ENCODE measurements around the gene SIAH2. TPM values are rescaled to one million over a fixed set of nuclear protein-coding genes. Genes with fewer than 3 reads are reported as not detected.
A peak's percentile ranks its signal among the peaks of the same experiment; 100 is the strongest.

SIAH2 gene
- total and polyA plus RNA-seq, 9 of the 15 experiments (the other 6 are each of a cell fraction or from before 2014, with no cell fraction given), result 4.8 to 39.0 (median 29.9) TPM

DNA sequence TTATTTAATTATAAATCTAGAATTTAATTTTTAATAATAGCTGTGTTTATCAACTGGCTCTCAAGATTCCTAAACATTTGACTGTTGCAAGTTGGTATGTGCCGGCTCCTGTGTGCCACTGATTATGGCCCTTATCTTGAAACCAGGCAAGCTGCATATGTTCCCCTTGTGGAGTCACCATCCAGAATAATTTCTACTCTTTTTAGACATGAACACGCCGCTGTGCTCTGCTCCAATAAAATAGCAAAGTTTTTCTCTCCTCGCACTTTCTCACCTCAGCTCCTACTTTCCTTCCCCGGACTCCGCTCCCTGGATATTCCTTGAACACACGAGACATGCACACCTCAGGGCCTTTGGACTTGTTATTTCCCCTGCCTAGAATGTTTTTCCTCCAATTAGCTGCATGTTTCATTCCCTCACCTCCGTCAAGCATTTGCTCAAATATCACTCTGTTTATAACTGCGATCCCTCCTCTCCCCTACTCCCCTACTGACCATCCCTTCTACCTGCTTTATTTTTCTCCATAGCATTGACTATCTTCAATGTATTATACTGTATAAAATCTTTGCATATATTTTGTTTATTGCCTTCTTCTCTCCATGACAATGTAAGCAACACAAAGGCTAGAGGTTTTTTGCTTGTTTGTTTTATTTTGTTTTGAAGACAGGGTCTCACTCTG lies 33.1 kb downstream of the SIAH2 start (continued):
- TF ChIP-seq, protein P1, sequence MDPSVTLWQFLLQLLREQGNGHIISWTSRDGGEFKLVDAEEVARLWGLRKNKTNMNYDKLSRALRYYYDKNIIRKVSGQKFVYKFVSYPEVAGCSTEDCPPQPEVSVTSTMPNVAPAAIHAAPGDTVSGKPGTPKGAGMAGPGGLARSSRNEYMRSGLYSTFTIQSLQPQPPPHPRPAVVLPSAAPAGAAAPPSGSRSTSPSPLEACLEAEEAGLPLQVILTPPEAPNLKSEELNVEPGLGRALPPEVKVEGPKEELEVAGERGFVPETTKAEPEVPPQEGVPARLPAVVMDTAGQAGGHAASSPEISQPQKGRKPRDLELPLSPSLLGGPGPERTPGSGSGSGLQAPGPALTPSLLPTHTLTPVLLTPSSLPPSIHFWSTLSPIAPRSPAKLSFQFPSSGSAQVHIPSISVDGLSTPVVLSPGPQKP (CRISPR knock-in tag; IDR thresholded peaks at IDR 0.05), result no peak
- TF ChIP-seq, protein P2, sequence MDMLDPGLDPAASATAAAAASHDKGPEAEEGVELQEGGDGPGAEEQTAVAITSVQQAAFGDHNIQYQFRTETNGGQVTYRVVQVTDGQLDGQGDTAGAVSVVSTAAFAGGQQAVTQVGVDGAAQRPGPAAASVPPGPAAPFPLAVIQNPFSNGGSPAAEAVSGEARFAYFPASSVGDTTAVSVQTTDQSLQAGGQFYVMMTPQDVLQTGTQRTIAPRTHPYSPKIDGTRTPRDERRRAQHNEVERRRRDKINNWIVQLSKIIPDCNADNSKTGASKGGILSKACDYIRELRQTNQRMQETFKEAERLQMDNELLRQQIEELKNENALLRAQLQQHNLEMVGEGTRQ (CRISPR knock-in tag; IDR thresholded peaks at IDR 0.05), result no peak
- TF ChIP-seq, protein P3, sequence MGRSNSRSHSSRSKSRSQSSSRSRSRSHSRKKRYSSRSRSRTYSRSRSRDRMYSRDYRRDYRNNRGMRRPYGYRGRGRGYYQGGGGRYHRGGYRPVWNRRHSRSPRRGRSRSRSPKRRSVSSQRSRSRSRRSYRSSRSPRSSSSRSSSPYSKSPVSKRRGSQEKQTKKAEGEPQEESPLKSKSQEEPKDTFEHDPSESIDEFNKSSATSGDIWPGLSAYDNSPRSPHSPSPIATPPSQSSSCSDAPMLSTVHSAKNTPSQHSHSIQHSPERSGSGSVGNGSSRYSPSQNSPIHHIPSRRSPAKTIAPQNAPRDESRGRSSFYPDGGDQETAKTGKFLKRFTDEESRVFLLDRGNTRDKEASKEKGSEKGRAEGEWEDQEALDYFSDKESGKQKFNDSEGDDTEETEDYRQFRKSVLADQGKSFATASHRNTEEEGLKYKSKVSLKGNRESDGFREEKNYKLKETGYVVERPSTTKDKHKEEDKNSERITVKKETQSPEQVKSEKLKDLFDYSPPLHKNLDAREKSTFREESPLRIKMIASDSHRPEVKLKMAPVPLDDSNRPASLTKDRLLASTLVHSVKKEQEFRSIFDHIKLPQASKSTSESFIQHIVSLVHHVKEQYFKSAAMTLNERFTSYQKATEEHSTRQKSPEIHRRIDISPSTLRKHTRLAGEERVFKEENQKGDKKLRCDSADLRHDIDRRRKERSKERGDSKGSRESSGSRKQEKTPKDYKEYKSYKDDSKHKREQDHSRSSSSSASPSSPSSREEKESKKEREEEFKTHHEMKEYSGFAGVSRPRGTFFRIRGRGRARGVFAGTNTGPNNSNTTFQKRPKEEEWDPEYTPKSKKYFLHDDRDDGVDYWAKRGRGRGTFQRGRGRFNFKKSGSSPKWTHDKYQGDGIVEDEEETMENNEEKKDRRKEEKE (IDR thresholded peaks at IDR 0.05; ENCODE audit: borderline replicate concordance in 1 of 2, control insufficient read depth in 1 of 2, low read depth in 2 of 2, low read length in 1 of 2), result no peak
- TF ChIP-seq TOE1 (IDR thresholded peaks at IDR 0.05; ENCODE audit: borderline replicate concordance) (0 out of 2 replicates have a peak, but pooled peaks have one; percentile 28), TOE1 (CRISPR knock-in tag; IDR thresholded peaks at IDR 0.05; ENCODE audit: borderline replicate concordance, low read depth) (no peak), TAF9B (IDR thresholded peaks at IDR 0.05; ENCODE audit: partially characterized antibody) (peak; percentile 19), PHB (CRISPR knock-in tag; IDR thresholded peaks at IDR 0.05) (no peak), ZNF232 (CRISPR knock-in tag; IDR thresholded peaks at IDR 0.05) (no peak), ZNF445 (CRISPR knock-in tag; IDR thresholded peaks at IDR 0.05; ENCODE audit: low read depth) (no peak), TAL1 (IDR thresholded peaks at IDR 0.05) (peak; percentile 95), RUNX1 (IDR thresholded peaks at IDR 0.05; ENCODE audit: low read depth) (no peak), MTA3 (IDR thresholded peaks at IDR 0.05; ENCODE audit: borderline replicate concordance) (0 out of 2 replicates have a peak, but pooled peaks have one; percentile 35), NCOA2 (IDR thresholded peaks at IDR 0.05; ENCODE audit: partially characterized antibody in 2 of 2) (no peak), PPARD (CRISPR knock-in tag; IDR thresholded peaks at IDR 0.05) (no peak)
- TF ChIP-seq, protein P4, sequence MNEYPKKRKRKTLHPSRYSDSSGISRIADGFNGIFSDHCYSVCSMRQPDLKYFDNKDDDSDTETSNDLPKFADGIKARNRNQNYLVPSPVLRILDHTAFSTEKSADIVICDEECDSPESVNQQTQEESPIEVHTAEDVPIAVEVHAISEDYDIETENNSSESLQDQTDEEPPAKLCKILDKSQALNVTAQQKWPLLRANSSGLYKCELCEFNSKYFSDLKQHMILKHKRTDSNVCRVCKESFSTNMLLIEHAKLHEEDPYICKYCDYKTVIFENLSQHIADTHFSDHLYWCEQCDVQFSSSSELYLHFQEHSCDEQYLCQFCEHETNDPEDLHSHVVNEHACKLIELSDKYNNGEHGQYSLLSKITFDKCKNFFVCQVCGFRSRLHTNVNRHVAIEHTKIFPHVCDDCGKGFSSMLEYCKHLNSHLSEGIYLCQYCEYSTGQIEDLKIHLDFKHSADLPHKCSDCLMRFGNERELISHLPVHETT (CRISPR knock-in tag; conservative IDR thresholded peaks at IDR 0.05 in 1 of 2, IDR thresholded peaks at IDR 0.05 in 1 of 2), result peak in 1 of 2 experiments; percentile 73; a peak in 2 of 4 replicates
- TF ChIP-seq, protein P5, sequence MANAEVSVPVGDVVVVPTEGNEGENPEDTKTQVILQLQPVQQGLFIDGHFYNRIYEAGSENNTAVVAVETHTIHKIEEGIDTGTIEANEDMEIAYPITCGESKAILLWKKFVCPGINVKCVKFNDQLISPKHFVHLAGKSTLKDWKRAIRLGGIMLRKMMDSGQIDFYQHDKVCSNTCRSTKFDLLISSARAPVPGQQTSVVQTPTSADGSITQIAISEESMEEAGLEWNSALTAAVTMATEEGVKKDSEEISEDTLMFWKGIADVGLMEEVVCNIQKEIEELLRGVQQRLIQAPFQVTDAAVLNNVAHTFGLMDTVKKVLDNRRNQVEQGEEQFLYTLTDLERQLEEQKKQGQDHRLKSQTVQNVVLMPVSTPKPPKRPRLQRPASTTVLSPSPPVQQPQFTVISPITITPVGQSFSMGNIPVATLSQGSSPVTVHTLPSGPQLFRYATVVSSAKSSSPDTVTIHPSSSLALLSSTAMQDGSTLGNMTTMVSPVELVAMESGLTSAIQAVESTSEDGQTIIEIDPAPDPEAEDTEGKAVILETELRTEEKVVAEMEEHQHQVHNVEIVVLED (CRISPR knock-in tag; IDR thresholded peaks at IDR 0.05), result no peak
- TF ChIP-seq, protein P6, sequence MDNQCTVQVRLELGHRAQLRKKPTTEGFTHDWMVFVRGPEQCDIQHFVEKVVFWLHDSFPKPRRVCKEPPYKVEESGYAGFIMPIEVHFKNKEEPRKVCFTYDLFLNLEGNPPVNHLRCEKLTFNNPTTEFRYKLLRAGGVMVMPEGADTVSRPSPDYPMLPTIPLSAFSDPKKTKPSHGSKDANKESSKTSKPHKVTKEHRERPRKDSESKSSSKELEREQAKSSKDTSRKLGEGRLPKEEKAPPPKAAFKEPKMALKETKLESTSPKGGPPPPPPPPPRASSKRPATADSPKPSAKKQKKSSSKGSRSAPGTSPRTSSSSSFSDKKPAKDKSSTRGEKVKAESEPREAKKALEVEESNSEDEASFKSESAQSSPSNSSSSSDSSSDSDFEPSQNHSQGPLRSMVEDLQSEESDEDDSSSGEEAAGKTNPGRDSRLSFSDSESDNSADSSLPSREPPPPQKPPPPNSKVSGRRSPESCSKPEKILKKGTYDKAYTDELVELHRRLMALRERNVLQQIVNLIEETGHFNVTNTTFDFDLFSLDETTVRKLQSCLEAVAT (IDR thresholded peaks at IDR 0.05), result peak; percentile 56 to 63; a peak in 2 of 4 replicates
